GM12864 (cell line): ENCODE data around the gene DAB2.

Source experiments
- DNase-seq: peaks from one replicate; pipeline ENCODE4 v3.0.0-alpha.2; 2011; ENCODE audit warnings: low read depth
- H3K4me3 ChIP-seq: 2 replicates; pipeline ENCODE4 v1.5.1; 2011; ENCODE audit warnings: mild to moderate bottlenecking, low read depth, low read length, control low read depth
- CTCF ChIP-seq: IDR thresholded peaks from 2 replicates; pipeline ENCODE4 v1.5.1; 2011; ENCODE audit warnings: low read depth, mild to moderate bottlenecking, moderate library complexity, low read length, control low read depth, inconsistent platforms; ENCODE audit errors: missing control alignments

The DAB2 gene

GRCh38 chr5:39430461-39430860 lies 5.7 kb upstream of the DAB2 start:
- DNase-seq = no peak
- no peak overlapping the region for H3K4me3 ChIP-seq
- TF ChIP-seq CTCF = no peak

GRCh38 chr5:39428640-39429039 lies 3.9 kb upstream of the DAB2 start:
- no peak overlapping the region for H3K4me3 ChIP-seq
- DNase-seq = no peak
- no peak for TF ChIP-seq CTCF

- no peak overlapping the region for H3K4me3 ChIP-seq
- no peak for TF ChIP-seq CTCF
- no peak for DNase-seq
Observed at GRCh38 chr5:39427633-39428032, 2.9 kb upstream of the DAB2 start.

- no peak for TF ChIP-seq CTCF
- no peak overlapping the region for H3K4me3 ChIP-seq
- no peak for DNase-seq
Observed at GRCh38 chr5:39427229-39427628, 2.4 kb upstream of the DAB2 start.

- no peak for TF ChIP-seq CTCF
- no peak overlapping the region for H3K4me3 ChIP-seq
- no peak for DNase-seq
Observed at GRCh38 chr5:39426746-39427105, 1.9 kb upstream of the DAB2 start.

- no peak overlapping the region for H3K4me3 ChIP-seq
- DNase-seq = no peak
- TF ChIP-seq CTCF = no peak
Observed at GRCh38 chr5:39426051-39426745, 1.4 kb upstream of the DAB2 start.

- no peak for DNase-seq
- no peak for TF ChIP-seq CTCF
- no peak overlapping the region for H3K4me3 ChIP-seq
Observed at GRCh38 chr5:39423331-39423751, 1.4 kb downstream of the DAB2 start.
